ENCODE results near the gene OARD1.

Gene OARD1

GRCh38 chr6:41090841-41091761, 18.9 kb upstream of the OARD1 start:
- DNase-seq (ENCODE audit: extremely low read depth, insufficient read length): no peak
- Histone ChIP-seq H3K4me3 (replicated peaks; ENCODE audit: low read depth, low read length) (no peak overlapping the region), H3K27me3 (replicated peaks; ENCODE audit: control insufficient read depth, insufficient read depth, low read length) (no peaks in the 10 kb centered on the region), H3K36me3 (ENCODE audit: control insufficient read depth, insufficient read depth, low read length) (peaks cover 15% of the 10 kb centered on the region)
- TF ChIP-seq, protein P1, sequence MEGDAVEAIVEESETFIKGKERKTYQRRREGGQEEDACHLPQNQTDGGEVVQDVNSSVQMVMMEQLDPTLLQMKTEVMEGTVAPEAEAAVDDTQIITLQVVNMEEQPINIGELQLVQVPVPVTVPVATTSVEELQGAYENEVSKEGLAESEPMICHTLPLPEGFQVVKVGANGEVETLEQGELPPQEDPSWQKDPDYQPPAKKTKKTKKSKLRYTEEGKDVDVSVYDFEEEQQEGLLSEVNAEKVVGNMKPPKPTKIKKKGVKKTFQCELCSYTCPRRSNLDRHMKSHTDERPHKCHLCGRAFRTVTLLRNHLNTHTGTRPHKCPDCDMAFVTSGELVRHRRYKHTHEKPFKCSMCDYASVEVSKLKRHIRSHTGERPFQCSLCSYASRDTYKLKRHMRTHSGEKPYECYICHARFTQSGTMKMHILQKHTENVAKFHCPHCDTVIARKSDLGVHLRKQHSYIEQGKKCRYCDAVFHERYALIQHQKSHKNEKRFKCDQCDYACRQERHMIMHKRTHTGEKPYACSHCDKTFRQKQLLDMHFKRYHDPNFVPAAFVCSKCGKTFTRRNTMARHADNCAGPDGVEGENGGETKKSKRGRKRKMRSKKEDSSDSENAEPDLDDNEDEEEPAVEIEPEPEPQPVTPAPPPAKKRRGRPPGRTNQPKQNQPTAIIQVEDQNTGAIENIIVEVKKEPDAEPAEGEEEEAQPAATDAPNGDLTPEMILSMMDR (IDR thresholded peaks at IDR 0.05; ENCODE audit: insufficient read depth, low read length, poor library complexity, severe bottlenecking): no peak

GRCh38 chr6:41088451-41088850, 16.3 kb upstream of the OARD1 start:
- Histone ChIP-seq H3K4me3 (replicated peaks; ENCODE audit: low read depth, low read length) (no peak overlapping the region), H3K36me3 (ENCODE audit: control insufficient read depth, insufficient read depth, low read length) (peaks cover 10% of the 10 kb centered on the region), H3K27me3 (replicated peaks; ENCODE audit: control insufficient read depth, insufficient read depth, low read length) (no peaks in the 10 kb centered on the region)
- no peak for DNase-seq (ENCODE audit: extremely low read depth, insufficient read length)
- TF ChIP-seq, protein P1 (IDR thresholded peaks at IDR 0.05; ENCODE audit: insufficient read depth, low read length, poor library complexity, severe bottlenecking): no peak

GRCh38 chr6:41085182-41085581, 13.0 kb upstream of the OARD1 start:
- Histone ChIP-seq H3K36me3 (ENCODE audit: control insufficient read depth, insufficient read depth, low read length) (peaks cover 7% of the 10 kb centered on the region), H3K27me3 (replicated peaks; ENCODE audit: control insufficient read depth, insufficient read depth, low read length) (no peaks in the 10 kb centered on the region), H3K4me3 (replicated peaks; ENCODE audit: low read depth, low read length) (no peak overlapping the region)
- DNase-seq (ENCODE audit: extremely low read depth, insufficient read length): no peak
- TF ChIP-seq, protein P1 (IDR thresholded peaks at IDR 0.05; ENCODE audit: insufficient read depth, low read length, poor library complexity, severe bottlenecking): no peak

- Histone ChIP-seq H3K36me3 (ENCODE audit: control insufficient read depth, insufficient read depth, low read length) (peaks cover 7% of the 10 kb centered on the region), H3K4me3 (replicated peaks; ENCODE audit: low read depth, low read length) (no peak overlapping the region), H3K27me3 (replicated peaks; ENCODE audit: control insufficient read depth, insufficient read depth, low read length) (no peaks in the 10 kb centered on the region)
- no peak for DNase-seq (ENCODE audit: extremely low read depth, insufficient read length)
- TF ChIP-seq, protein P1 (IDR thresholded peaks at IDR 0.05; ENCODE audit: insufficient read depth, low read length, poor library complexity, severe bottlenecking): no peak
Measured at GRCh38 chr6:41083072-41083471, 10.9 kb upstream of the OARD1 start.

DNA sequence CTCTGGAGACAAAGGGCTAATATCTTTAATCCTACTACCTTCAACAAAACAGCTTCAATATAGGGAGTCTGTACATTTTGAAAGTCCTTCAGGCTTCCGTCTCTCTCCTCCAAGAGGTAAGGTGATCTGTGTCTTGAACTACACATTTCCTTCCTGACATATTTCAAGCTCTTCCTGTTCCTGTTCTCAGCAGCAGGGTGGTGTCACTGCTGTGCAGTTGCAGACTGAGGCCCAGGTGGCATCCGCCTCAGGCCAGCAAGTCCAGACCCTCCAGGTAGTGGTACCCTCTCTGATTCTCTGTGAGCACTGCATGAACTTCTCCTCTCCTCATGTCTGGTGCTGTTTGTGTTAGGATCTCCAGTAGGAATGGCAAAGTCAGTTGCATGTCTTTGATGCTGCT, 8.5 kb upstream of the OARD1 start:
- H3K36me3 ChIP-seq (ENCODE audit: control insufficient read depth, insufficient read depth, low read length): peaks cover 7% of the 10 kb centered on the region
- H3K4me3 ChIP-seq (replicated peaks; ENCODE audit: low read depth, low read length): no peak overlapping the region
- DNase-seq (ENCODE audit: extremely low read depth, insufficient read length): no peak
- no peaks in the 10 kb centered on the region for H3K27me3 ChIP-seq (replicated peaks; ENCODE audit: control insufficient read depth, insufficient read depth, low read length)
- TF ChIP-seq, protein P1 (IDR thresholded peaks at IDR 0.05; ENCODE audit: insufficient read depth, low read length, poor library complexity, severe bottlenecking): no peak
